ENCODE data around the gene PARP11. TPM values are rescaled to one million over a fixed set of nuclear protein-coding genes. Genes with fewer than 3 reads are reported as not detected.

The PARP11 gene
- total RNA-seq, 1 experiment from 2014 or later: not detected

GRCh38 chr12:3879846-3880245, 6.6 kb upstream of the PARP11 start:
- CTCF ChIA-PET: no interaction called here
- no peaks in the 10 kb centered on the region for H3F3A ChIP-seq (ENCODE audit: insufficient read depth, low read depth)
- no peak overlapping the region for H2AFZ ChIP-seq
- POLR2A ChIA-PET (ENCODE audit: unreplicated experiment): no interaction called here
- TF ChIP-seq CTCF (conservative IDR thresholded peaks at IDR 0.05) (no peak), EZH2 (IDR thresholded peaks at IDR 0.05; ENCODE audit: low read depth) (no peak)
- no peak for DNase-seq
- H3K27me3 ChIP-seq (ENCODE audit: insufficient read depth, low read depth): peaks cover 54% of the 10 kb centered on the region
- no peak overlapping the region for H3K4me3 ChIP-seq
- H3K36me3 ChIP-seq (ENCODE audit: low read depth): no peaks in the 10 kb centered on the region
- no TSS peak for BruUV-seq (replicated peaks)
- intact Hi-C loops (cut with micrococcal nuclease; ENCODE audit: unreplicated experiment): no loop called here
- H4K20me1 ChIP-seq (ENCODE audit: insufficient read depth): no peaks in the 10 kb centered on the region
- H3K79me2 ChIP-seq (ENCODE audit: low read depth): no peaks in the 10 kb centered on the region
- no peaks in the 10 kb centered on the region for H3K4me1 ChIP-seq (replicated peaks; ENCODE audit: insufficient read depth)
- no peaks in the 10 kb centered on the region for H3K9me2 ChIP-seq (ENCODE audit: insufficient read depth)
- no peak overlapping the region for H3K4me2 ChIP-seq
- no peak overlapping the region for H3K27ac ChIP-seq
- no peaks in the 10 kb centered on the region for H3K9me3 ChIP-seq (ENCODE audit: insufficient read depth, low read depth)

- Histone ChIP-seq H3K9me2 (ENCODE audit: insufficient read depth) (no peaks in the 10 kb centered on the region), H3K9me3 (ENCODE audit: insufficient read depth, low read depth) (no peaks in the 10 kb centered on the region), H3K27ac (no peak overlapping the region), H3K4me1 (replicated peaks; ENCODE audit: insufficient read depth) (no peaks in the 10 kb centered on the region), H3K4me2 (no peak overlapping the region), H3K79me2 (ENCODE audit: low read depth) (no peaks in the 10 kb centered on the region), H3K4me3 (no peak overlapping the region), H2AFZ (no peak overlapping the region), H4K20me1 (ENCODE audit: insufficient read depth) (peaks cover 3% of the 10 kb centered on the region; the same call in 1 of the 2 replicates), H3K36me3 (ENCODE audit: low read depth) (no peaks in the 10 kb centered on the region), H3K27me3 (ENCODE audit: insufficient read depth, low read depth) (peaks cover 23% of the 10 kb centered on the region; the same call in 1 of the 2 replicates), H3F3A (ENCODE audit: insufficient read depth, low read depth) (no peaks in the 10 kb centered on the region)
- TF ChIP-seq CTCF (conservative IDR thresholded peaks at IDR 0.05) (no peak), EZH2 (IDR thresholded peaks at IDR 0.05; ENCODE audit: low read depth) (no peak)
- no TSS peak for BruUV-seq (replicated peaks)
- intact Hi-C loops (cut with micrococcal nuclease; ENCODE audit: unreplicated experiment): no loop called here
- ChIA-PET POLR2A (ENCODE audit: unreplicated experiment) (no interaction called here), CTCF (no interaction called here)
- no peak for DNase-seq
Measured at GRCh38 chr12:3871356-3871755, 1.8 kb downstream of the PARP11 start.

GRCh38 chr12:3869865-3870264, 3.3 kb downstream of the PARP11 start:
- H3K27ac ChIP-seq: no peak overlapping the region
- intact Hi-C loops (cut with micrococcal nuclease; ENCODE audit: unreplicated experiment): no loop called here
- H3F3A ChIP-seq (ENCODE audit: insufficient read depth, low read depth): no peaks in the 10 kb centered on the region
- no peaks in the 10 kb centered on the region for H3K9me3 ChIP-seq (ENCODE audit: insufficient read depth, low read depth)
- no peaks in the 10 kb centered on the region for H3K36me3 ChIP-seq (ENCODE audit: low read depth)
- no peak overlapping the region for H3K4me3 ChIP-seq
- no peak for DNase-seq
- H3K79me2 ChIP-seq (ENCODE audit: low read depth): no peaks in the 10 kb centered on the region
- CTCF ChIA-PET: no interaction called here
- no peaks in the 10 kb centered on the region for H3K9me2 ChIP-seq (ENCODE audit: insufficient read depth)
- BruUV-seq (replicated peaks): no TSS peak
- H2AFZ ChIP-seq: no peak overlapping the region
- H4K20me1 ChIP-seq (ENCODE audit: insufficient read depth): peaks cover 3% of the 10 kb centered on the region; the same call in 1 of the 2 replicates
- POLR2A ChIA-PET (ENCODE audit: unreplicated experiment): no interaction called here
- no peaks in the 10 kb centered on the region for H3K4me1 ChIP-seq (replicated peaks; ENCODE audit: insufficient read depth)
- no peak for TF ChIP-seq EZH2 (IDR thresholded peaks at IDR 0.05; ENCODE audit: low read depth)
- TF ChIP-seq CTCF (conservative IDR thresholded peaks at IDR 0.05): no peak
- peaks cover 23% of the 10 kb centered on the region; the same call in 1 of the 2 replicates for H3K27me3 ChIP-seq (ENCODE audit: insufficient read depth, low read depth)
- H3K4me2 ChIP-seq: no peak overlapping the region; the same call in 1 of the 2 replicates
